ENCODE results near the gene ZNF485.

GRCh38 chr10:43647576-43647975 lies 41.3 kb downstream of the ZNF485 start:
- TF ChIP-seq CTCF (IDR thresholded peaks at IDR 0.05) = no peak
- TF ChIP-seq POLR2AphosphoS5 (IDR thresholded peaks at IDR 0.05) = no peak
- no peak for TF ChIP-seq POLR2A (IDR thresholded peaks at IDR 0.05)
- no peak for TF ChIP-seq EP300 (IDR thresholded peaks at IDR 0.05)

Data from suprapubic skin (tissue), 4 donors.